Thyroid gland (tissue), 4 donors: ENCODE measurements around the gene NR1H3. TPM values are rescaled to one million over a fixed set of nuclear protein-coding genes. Genes with fewer than 3 reads are reported as not detected.

ENCODE experiments used
- DNase-seq, 2 donors: peaks; one replicate each; pipeline ENCODE4 v3.0.0-alpha.2; 2019
- H3K27ac ChIP-seq, 3 donors: fragments of 200-600 bp; sonication (generic); 1 replicate in 2 of 3; 2 replicates in 1 of 3; pipeline ENCODE4 v1.5.1; 2016 to 2019; ENCODE audit warnings: mild to moderate bottlenecking in 1 of 3, moderate library complexity in 1 of 3
- H3K27me3 ChIP-seq: fragments of 200-600 bp; sonication (generic); one replicate; pipeline ENCODE4 v1.5.1; 2019
- H3K36me3 ChIP-seq, 2 donors: fragments of 200-600 bp; sonication (generic); one replicate each; pipeline ENCODE4 v1.5.1; 2016 to 2019
- H3K4me1 ChIP-seq, 2 donors: fragments of 200-600 bp; sonication (generic); one replicate each; pipeline ENCODE4 v1.5.1; 2017 to 2019
- H3K4me3 ChIP-seq, 3 donors: fragments of 200-600 bp; sonication (generic); replicated peaks in 1 of 3; 1 replicate in 2 of 3; 2 replicates in 1 of 3; pipeline ENCODE4 v1.5.1; 2016; ENCODE audit warnings: mild to moderate bottlenecking in 1 of 3
- H3K9me3 ChIP-seq: fragments of 200-600 bp; sonication (generic); one replicate; pipeline ENCODE4 v1.5.1; 2017
- POLR2A ChIP-seq, 2 donors: fragments of 450-650 bp; IDR thresholded peaks; one replicate each; pipeline ENCODE4 v1.6.1; 2017; ENCODE audit warnings: antibody characterized with exemption in 2 of 2, mild to moderate bottlenecking in 2 of 2, moderate library complexity in 1 of 2
- WGBS, 2 donors: methylation state at CpG; one replicate each; pipeline ENCODE4 v1.1.5; 2017; 5-methylcytosine and 5-hydroxymethylcytosine counted together
- intact Hi-C: fragments of 100-400 bp; cut with DNase I; formaldehyde crosslinking; loops from one replicate; pipeline ENCODE4 v1.15.1; 2023
- total RNA-seq, 4 donors: library from RNA; depleted of rRNA; stranded (reverse); fragments of >200 nt; gene quantifications; one replicate each; pipeline ENCODE4 v1.2.3, GENCODE V29; 2016
- TF ChIP-seq, protein P1 (sequence below), 6 experiments: fragments of 200-600 bp in 3 of 6; fragments of 450-650 bp in 3 of 6; sonication (generic) in 3 of 6; IDR thresholded peaks; one replicate each; pipeline ENCODE4 v1.5.1; 2016 to 2019; ENCODE audit warnings: antibody characterized with exemption in 6 of 6, mild to moderate bottlenecking in 2 of 6, inconsistent platforms in 1 of 6, moderate library complexity in 1 of 6

Gene NR1H3
- total RNA-seq, 4 donors from 2014 or later = 27.5 to 58.3 (median 42.5) TPM

- intact Hi-C loops = loop anchor here (10.0 kb wide), 1 partner anchor 68 kb away; no protein-coding TSS in a partner anchor
- 98% methylated on average over 4 of the region's 4 CpGs for WGBS, 2 donors
These were observed 19.1 kb downstream of the NR1H3 start for GRCh38 chr11:47276923-47277322.

GRCh38 chr11:47278058-47278457 lies 20.3 kb downstream of the NR1H3 start:
- H3K27ac ChIP-seq = no peak overlapping the region
- intact Hi-C loops = loop anchor here (10.0 kb wide), 1 partner anchor 67 kb away; no protein-coding TSS in a partner anchor
- peaks cover 79 to 81% of the 10 kb centered on the region in 2 donors for H3K36me3 ChIP-seq

More at GRCh38 chr11:47276923-47277322, 19.1 kb downstream of the NR1H3 start:
- no peak overlapping the region for H3K4me3 ChIP-seq
- no peaks in the 10 kb centered on the region for H3K27me3 ChIP-seq
- no peak for DNase-seq
- H3K4me1 ChIP-seq = peaks cover 0 to 8% of the 10 kb centered on the region in 2 donors
- TF ChIP-seq, protein P1, sequence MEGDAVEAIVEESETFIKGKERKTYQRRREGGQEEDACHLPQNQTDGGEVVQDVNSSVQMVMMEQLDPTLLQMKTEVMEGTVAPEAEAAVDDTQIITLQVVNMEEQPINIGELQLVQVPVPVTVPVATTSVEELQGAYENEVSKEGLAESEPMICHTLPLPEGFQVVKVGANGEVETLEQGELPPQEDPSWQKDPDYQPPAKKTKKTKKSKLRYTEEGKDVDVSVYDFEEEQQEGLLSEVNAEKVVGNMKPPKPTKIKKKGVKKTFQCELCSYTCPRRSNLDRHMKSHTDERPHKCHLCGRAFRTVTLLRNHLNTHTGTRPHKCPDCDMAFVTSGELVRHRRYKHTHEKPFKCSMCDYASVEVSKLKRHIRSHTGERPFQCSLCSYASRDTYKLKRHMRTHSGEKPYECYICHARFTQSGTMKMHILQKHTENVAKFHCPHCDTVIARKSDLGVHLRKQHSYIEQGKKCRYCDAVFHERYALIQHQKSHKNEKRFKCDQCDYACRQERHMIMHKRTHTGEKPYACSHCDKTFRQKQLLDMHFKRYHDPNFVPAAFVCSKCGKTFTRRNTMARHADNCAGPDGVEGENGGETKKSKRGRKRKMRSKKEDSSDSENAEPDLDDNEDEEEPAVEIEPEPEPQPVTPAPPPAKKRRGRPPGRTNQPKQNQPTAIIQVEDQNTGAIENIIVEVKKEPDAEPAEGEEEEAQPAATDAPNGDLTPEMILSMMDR (IDR thresholded peaks at IDR 0.05) = no peak
- TF ChIP-seq POLR2A (IDR thresholded peaks at IDR 0.05) = no peak
- H3K27ac ChIP-seq = no peak overlapping the region
- no peaks in the 10 kb centered on the region for H3K9me3 ChIP-seq
- peaks cover 69 to 71% of the 10 kb centered on the region in 2 donors for H3K36me3 ChIP-seq

GRCh38 chr11:47278769-47279168 lies 21.0 kb downstream of the NR1H3 start:
- Histone ChIP-seq H3K4me3 (no peak overlapping the region), H3K27me3 (no peaks in the 10 kb centered on the region), H3K4me1 (no peaks in the 10 kb centered on the region), H3K27ac (no peak overlapping the region), H3K36me3 (peaks cover 87 to 88% of the 10 kb centered on the region in 2 donors), H3K9me3 (no peaks in the 10 kb centered on the region)
- WGBS, 2 donors = 92 to 95% methylated on average over 4 of the region's 4 CpGs
- no peak for DNase-seq
- intact Hi-C loops = loop anchor here (10.0 kb wide), 1 partner anchor 66 kb away; no protein-coding TSS in a partner anchor
- no peak for TF ChIP-seq POLR2A (IDR thresholded peaks at IDR 0.05)
- TF ChIP-seq, protein P1 (IDR thresholded peaks at IDR 0.05) = no peak

More at GRCh38 chr11:47278058-47278457, 20.3 kb downstream of the NR1H3 start:
- no peaks in the 10 kb centered on the region for H3K27me3 ChIP-seq
- DNase-seq = no peak
- no peaks in the 10 kb centered on the region for H3K9me3 ChIP-seq
- no peaks in the 10 kb centered on the region for H3K4me1 ChIP-seq
- 88 to 95% methylated on average over 3 of the region's 3 CpGs for WGBS, 2 donors
- no peak for TF ChIP-seq POLR2A (IDR thresholded peaks at IDR 0.05)
- TF ChIP-seq, protein P1 (IDR thresholded peaks at IDR 0.05) = no peak
- no peak overlapping the region for H3K4me3 ChIP-seq

- DNase-seq = no peak
- Histone ChIP-seq H3K36me3 (peaks cover 93 to 95% of the 10 kb centered on the region in 2 donors), H3K27ac (no peak overlapping the region), H3K27me3 (no peaks in the 10 kb centered on the region), H3K4me3 (no peak overlapping the region), H3K4me1 (no peaks in the 10 kb centered on the region), H3K9me3 (no peaks in the 10 kb centered on the region)
- intact Hi-C loops = no loop called here
- TF ChIP-seq POLR2A (IDR thresholded peaks at IDR 0.05) = no peak
- TF ChIP-seq, protein P1 (IDR thresholded peaks at IDR 0.05) = no peak
These were observed 22.3 kb downstream of the NR1H3 start for GRCh38 chr11:47280099-47280498.

DNA sequence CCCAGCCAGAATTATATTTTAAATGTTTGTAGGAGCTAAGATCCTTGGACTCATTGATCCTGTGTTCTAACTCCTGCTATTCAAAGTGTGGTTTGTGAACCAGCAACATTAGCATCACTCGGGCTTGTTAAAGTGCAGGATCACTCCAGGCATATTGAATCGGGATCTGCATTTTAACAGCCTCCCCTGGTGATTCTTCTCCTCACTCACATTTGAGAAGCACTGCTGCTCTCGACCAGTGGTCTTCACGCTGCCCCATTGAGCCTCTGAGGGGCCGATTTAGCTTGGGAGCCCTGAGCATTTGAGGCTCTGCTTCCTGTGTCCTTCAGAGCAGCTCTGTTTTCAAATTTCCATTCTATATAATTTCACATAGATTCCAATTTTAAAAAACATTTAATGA lies 23.1 kb downstream of the NR1H3 start:
- H3K27me3 ChIP-seq = no peaks in the 10 kb centered on the region
- no peak overlapping the region for H3K27ac ChIP-seq
- H3K4me3 ChIP-seq = no peak overlapping the region
- WGBS, 2 donors = 65 to 76% methylated on average over 5 of the region's 5 CpGs
- no peaks in the 10 kb centered on the region for H3K9me3 ChIP-seq
- peaks cover 93 to 95% of the 10 kb centered on the region in 2 donors for H3K36me3 ChIP-seq
- intact Hi-C loops = no loop called here
- no peaks in the 10 kb centered on the region for H3K4me1 ChIP-seq
- DNase-seq = no peak
- TF ChIP-seq, protein P1 (IDR thresholded peaks at IDR 0.05) = no peak
- no peak for TF ChIP-seq POLR2A (IDR thresholded peaks at IDR 0.05)
